Ovary (tissue), 9 donors: ENCODE measurements around the gene CD1D. TPM values are rescaled to one million over a fixed set of nuclear protein-coding genes. Genes with fewer than 3 reads are reported as not detected.

Experiments
- DNase-seq, 5 donors: peaks; one replicate each; pipeline ENCODE4 v3.0.0-alpha.2; 2019 to 2020
- H3K27ac ChIP-seq, 2 donors: fragments of 200-600 bp; one replicate each; pipeline versions ENCODE4 v1.5.1 to v1.8.0; 2019 to 2022
- H3K27me3 ChIP-seq: fragments of 200-600 bp; one replicate; pipeline ENCODE4 v1.8.0; 2022
- H3K36me3 ChIP-seq: fragments of 200-600 bp; sonication (generic); one replicate; pipeline ENCODE4 v1.5.1; 2019
- H3K4me1 ChIP-seq: one replicate; pipeline ENCODE4 v1.8.1; 2013; ENCODE audit warnings: mild to moderate bottlenecking, moderate library complexity; ENCODE audit not compliant: insufficient read depth
- H3K4me3 ChIP-seq: fragments of 200-600 bp; sonication (generic); one replicate; pipeline ENCODE4 v1.5.1; 2017
- H3K9me3 ChIP-seq, 2 donors: fragments of 200-600 bp in 1 of 2; sonication (generic) in 1 of 2; one replicate each; pipeline versions ENCODE4 v1.5.1 to v1.8.1; 2013 to 2019; ENCODE audit warnings: mild to moderate bottlenecking in 1 of 2, moderate library complexity in 1 of 2
- CTCF ChIP-seq, 3 donors: fragments of 450-650 bp in 2 of 3; fragments of 200-600 bp in 1 of 3; IDR thresholded peaks; one replicate each; pipeline versions ENCODE4 v1.5.1 to v1.8.0; 2016 to 2022; ENCODE audit warnings: antibody characterized with exemption in 3 of 3, mild to moderate bottlenecking in 1 of 3
- EP300 ChIP-seq: sonication (generic); formaldehyde crosslinking; IDR thresholded peaks from one replicate; pipeline ENCODE4 v1.6.1; 2017; ENCODE audit warnings: antibody characterized with exemption
- POLR2A ChIP-seq: fragments of 450-650 bp; IDR thresholded peaks from one replicate; pipeline ENCODE4 v1.6.1; 2017; ENCODE audit warnings: antibody characterized with exemption, mild to moderate bottlenecking, moderate library complexity
- WGBS, 3 donors: extraction: QIAGEN DNeasy Blood & Tissue Kit in 1 of 3; methylation state at CpG; one replicate each; pipeline versions ENCODE4 v1.1.5 to v1.1.7; 2013 to 2017; 5-methylcytosine and 5-hydroxymethylcytosine counted together
- intact Hi-C, 4 donors: fragments of 100-400 bp; cut with DNase I; formaldehyde crosslinking; loops; one replicate each; pipeline versions ENCODE4 v1.11.0 to v1.15.1; 2022 to 2023
- polyA plus RNA-seq, 2 donors: library from polyadenylated mRNA; stranded (reverse); fragments of 200-250 nt in 1 of 2; fragments of 350-450 nt in 1 of 2; fragmentation: Illumina TruSeq in 1 of 2; extraction: RNeasy Lipid Tissue Mini Kit (QIAGEN cat#74804) in 1 of 2; gene quantifications; one replicate each; pipeline ENCODE4 v1.2.3, GENCODE V29; 2013 to 2014
- total RNA-seq, 7 donors: library from RNA; depleted of rRNA in 2 of 7; stranded (reverse); fragments of >200 nt in 2 of 7; fragmentation: NEBNext Ultra II Directional in 3 of 7; extraction: Animal tissue kit (Norgen Biotek cat#: 25700) in 3 of 7; gene quantifications; one replicate each; pipeline versions ENCODE4 v1.1.0 to v1.2.4, GENCODE V29; 2016 to 2023
- donor health status: DM: no; HTN: no; CAD: no; lungs with moderate emphysema.
- donor health status: DM: no; HTN: no; CAD: no.
- donor health status: Bipolar disorder and iron deficiency.
- donor health status: DM: yes; HTN: yes; CAD: no.
- donor health status: DM: no; HTN: no; CAD: no.
- donor health status: DM: yes; HTN: yes; CAD: no.

The CD1D gene
- total and polyA plus RNA-seq, 9 donors, result 0.18 to 2.0 (median 0.69) TPM

- peaks cover 2% of the 10 kb centered on the region for H3K4me1 ChIP-seq
- H3K27me3 ChIP-seq, result no peaks in the 10 kb centered on the region
- peak overlapping the region; percentile 40 for H3K4me3 ChIP-seq
- no peaks in the 10 kb centered on the region for H3K9me3 ChIP-seq
- DNase-seq, result peak; percentile 35 to 81 (median 61)
- 11 to 29% (median 20%) methylated on average over 29 to 34 of the region's 34 CpGs for WGBS, 3 donors
- intact Hi-C loops, result no loop called here
- no peak for TF ChIP-seq POLR2A
- no peak for TF ChIP-seq EP300
- no peak for TF ChIP-seq CTCF (IDR thresholded peaks at IDR 0.05)
- no peaks in the 10 kb centered on the region for H3K36me3 ChIP-seq
- no peak overlapping the region for H3K27ac ChIP-seq
Observed at GRCh38 chr1:158177700-158178450, 2.8 kb upstream of the CD1D start.

GRCh38 chr1:158179301-158180041, 1.2 kb upstream of the CD1D start:
- Histone ChIP-seq H3K27ac (no peak overlapping the region), H3K4me1 (peaks cover 2% of the 10 kb centered on the region), H3K27me3 (no peaks in the 10 kb centered on the region), H3K36me3 (no peaks in the 10 kb centered on the region), H3K4me3 (no peak overlapping the region), H3K9me3 (no peaks in the 10 kb centered on the region)
- intact Hi-C loops, result no loop called here
- no peak for DNase-seq
- 71 to 76% (median 73%) methylated on average over 4 of the region's 4 CpGs for WGBS, 3 donors
- TF ChIP-seq EP300 (no peak), POLR2A (no peak), CTCF (IDR thresholded peaks at IDR 0.05) (no peak)

- intact Hi-C loops, result no loop called here
- no peak for TF ChIP-seq POLR2A
- TF ChIP-seq CTCF (IDR thresholded peaks at IDR 0.05), result no peak
- TF ChIP-seq EP300, result no peak
- 7 to 11% (median 9%) methylated on average over 13 of the region's 13 CpGs for WGBS, 3 donors
Observed at GRCh38 chr1:158181577-158181922, 855 bp downstream of the CD1D start.

GRCh38 chr1:158185770-158186169, 5.1 kb downstream of the CD1D start:
- Histone ChIP-seq H3K9me3 (no peaks in the 10 kb centered on the region), H3K4me3 (no peak overlapping the region), H3K4me1 (peaks cover 2% of the 10 kb centered on the region), H3K27me3 (no peaks in the 10 kb centered on the region), H3K36me3 (no peaks in the 10 kb centered on the region), H3K27ac (no peak overlapping the region)
- no peak for DNase-seq
- 83 to 90% (median 89%) methylated on average over 3 of the region's 3 CpGs for WGBS, 3 donors
- TF ChIP-seq EP300 (no peak), CTCF (IDR thresholded peaks at IDR 0.05) (no peak), POLR2A (no peak)
- intact Hi-C loops, result no loop called here

More at GRCh38 chr1:158181577-158181922, 855 bp downstream of the CD1D start:
- DNase-seq, result no peak
- Histone ChIP-seq H3K9me3 (no peaks in the 10 kb centered on the region), H3K4me3 (peak overlapping the region; percentile 48), H3K36me3 (no peaks in the 10 kb centered on the region), H3K27ac (no peak overlapping the region), H3K4me1 (peaks cover 2% of the 10 kb centered on the region), H3K27me3 (no peaks in the 10 kb centered on the region)
